AG04449 (cell line): ENCODE data around the gene SVOP.
A peak's percentile ranks its signal among the peaks of the same experiment; 100 is the strongest.

ENCODE experiments used
- CTCF ChIA-PET: fragments of 350-600 bp; formaldehyde crosslinking; extraction: SDS; loops from one replicate; lab custom pipeline; 2021; ENCODE audit warnings: antibody characterized with exemption; lab: Yijun Ruan, JAX
- POLR2A ChIA-PET: fragments of 400-600, 350-600 bp; formaldehyde crosslinking; extraction: SDS; loops from one replicate; lab custom pipeline; 2020; ENCODE audit warnings: antibody characterized with exemption, inconsistent platforms; lab: Yijun Ruan, JAX
- DNase-seq: peaks from one replicate; pipeline ENCODE4 v3.0.0-alpha.2; 2010; ENCODE audit warnings: low read depth, low spot score
- H3K4me3 ChIP-seq: 2 replicates; pipeline ENCODE4 v1.5.1; 2011; ENCODE audit warnings: low read depth, mild to moderate bottlenecking, control low read depth, low read length
- CTCF ChIP-seq: IDR thresholded peaks from one replicate; pipeline ENCODE4 v1.5.1; 2011; ENCODE audit warnings: mild to moderate bottlenecking, moderate library complexity, low read length, control low read depth, inconsistent platforms; ENCODE audit not compliant: insufficient read depth; ENCODE audit errors: missing control alignments

The SVOP gene

GRCh38 chr12:108962256-108962655 lies 58.6 kb downstream of the SVOP start:
- no peak overlapping the region for H3K4me3 ChIP-seq
- no peak for DNase-seq
- ChIA-PET POLR2A (no interaction called here), CTCF (no interaction called here)
- TF ChIP-seq CTCF: no peak

- POLR2A ChIA-PET: no interaction called here
- no peak for TF ChIP-seq CTCF
- no peak for DNase-seq
- no peak overlapping the region for H3K4me3 ChIP-seq
- CTCF ChIA-PET: interaction anchor here (2.8 kb wide), 1 partner anchor 10 kb away, joined by 14 read pairs; no protein-coding TSS in a partner anchor
These were observed 60.9 kb downstream of the SVOP start for GRCh38 chr12:108959748-108960655.

- TF ChIP-seq CTCF: no peak
- ChIA-PET POLR2A (no interaction called here), CTCF (interaction anchor here (1.6 to 3.6 kb wide), 2 partner anchors 291 to 337 kb away, joined by 4 to 14 read pairs; no protein-coding TSS in a partner anchor)
- no peak for DNase-seq
- H3K4me3 ChIP-seq: no peak overlapping the region
These were observed 65.5 kb downstream of the SVOP start for GRCh38 chr12:108955225-108955835.

GRCh38 chr12:108950991-108951739 lies 69.7 kb downstream of the SVOP start:
- TF ChIP-seq CTCF: peak; percentile 72
- ChIA-PET CTCF (interaction anchor here (0.7 to 2.9 kb wide), 57 partner anchors 9 to 434 kb away, joined by 3 to 38 read pairs (median 4); partner anchors contain the start of gene ISCU), POLR2A (interaction anchor here (0.6 to 1.2 kb wide), 2 partner anchors 147 to 287 kb away, joined by 3 read pairs; no protein-coding TSS in a partner anchor)
- DNase-seq: no peak
- H3K4me3 ChIP-seq: no peak overlapping the region

- no peak for DNase-seq
- no peak for TF ChIP-seq CTCF
- H3K4me3 ChIP-seq: no peak overlapping the region
- POLR2A ChIA-PET: interaction anchor here (0.6 to 1.2 kb wide), 2 partner anchors 142 to 146 kb away, joined by 3 read pairs; no protein-coding TSS in a partner anchor
- CTCF ChIA-PET: interaction anchor here (0.9 to 2.9 kb wide), 19 partner anchors 10 to 387 kb away, joined by 3 to 38 read pairs (median 5); partner anchors contain the start of gene ISCU
These were observed 70.9 kb downstream of the SVOP start for GRCh38 chr12:108949976-108950375.
